Lung (tissue), 12 donors: ENCODE measurements around the gene ASTN2. TPM values are rescaled to one million over a fixed set of nuclear protein-coding genes. Genes with fewer than 3 reads are reported as not detected.

Experiments used
- ATAC-seq: fragments of 200-7000 bp; cut with Tn5 transposase; one replicate; pipeline ENCODE4 v1.9.1; 2020; ENCODE audit warnings: moderate number of reproducible peaks; ENCODE audit not compliant: insufficient read depth, low FRiP score
- DNase-seq, 3 donors: peaks; one replicate each; pipeline ENCODE4 v3.0.0-alpha.2; 2013 to 2017
- H3K27ac ChIP-seq, 2 donors: one replicate each; pipeline ENCODE4 v1.5.1; 2013; ENCODE audit warnings: mild to moderate bottlenecking in 2 of 2, moderate library complexity in 2 of 2, control low read depth in 1 of 2, inconsistent platforms in 1 of 2, low read depth in 1 of 2, low read length in 1 of 2
- H3K27me3 ChIP-seq, 3 donors: one replicate each; pipeline ENCODE4 v1.5.1; 2013; ENCODE audit warnings: low read length in 2 of 3; ENCODE audit not compliant: control insufficient read depth in 3 of 3, insufficient read depth in 3 of 3
- H3K36me3 ChIP-seq, 4 donors: one replicate each; pipeline ENCODE4 v1.5.1; 2013; ENCODE audit warnings: low read length in 4 of 4, mild to moderate bottlenecking in 1 of 4, moderate library complexity in 1 of 4; ENCODE audit not compliant: control insufficient read depth in 4 of 4, insufficient read depth in 4 of 4
- H3K4me1 ChIP-seq, 5 donors: one replicate each; pipeline ENCODE4 v1.5.1; 2013; ENCODE audit warnings: low read length in 5 of 5, mild to moderate bottlenecking in 2 of 5, moderate library complexity in 1 of 5; ENCODE audit not compliant: control insufficient read depth in 5 of 5, insufficient read depth in 5 of 5
- H3K4me3 ChIP-seq: one replicate; pipeline ENCODE4 v1.5.1; 2013; ENCODE audit warnings: mild to moderate bottlenecking, control low read depth, moderate library complexity
- H3K9ac ChIP-seq, 2 donors: one replicate each; pipeline ENCODE4 v1.5.1; 2013; ENCODE audit warnings: low read length in 2 of 2, control low read depth in 1 of 2; ENCODE audit not compliant: insufficient read depth in 1 of 2
- H3K9me3 ChIP-seq, 4 donors: one replicate each; pipeline ENCODE4 v1.5.1; 2013; ENCODE audit warnings: low read length in 3 of 4, mild to moderate bottlenecking in 1 of 4, moderate library complexity in 1 of 4; ENCODE audit not compliant: control insufficient read depth in 4 of 4, insufficient read depth in 3 of 4
- WGBS, 2 donors: extraction: QIAGEN DNeasy Blood & Tissue Kit; methylation state at CpG; one replicate each; pipeline ENCODE4 v1.1.7; 2013; 5-methylcytosine and 5-hydroxymethylcytosine counted together
- polyA plus RNA-seq, 2 donors: library from polyadenylated mRNA; stranded (reverse); fragments of 200-250 nt; gene quantifications; one replicate each; pipeline ENCODE4 v1.2.1, GENCODE V29; 2013
- total RNA-seq, 2 donors: library from RNA; depleted of rRNA in 1 of 2; stranded (reverse); fragments of >200 nt in 1 of 2; gene quantifications; one replicate each; pipeline ENCODE4 v1.2.1, GENCODE V29; 2014 to 2021
- TF ChIP-seq, protein P1 (sequence below): IDR thresholded peaks from 2 replicates; pipeline ENCODE4 v1.5.1; 2012; ENCODE audit warnings: mild to moderate bottlenecking; ENCODE audit errors: control extremely low read depth, extremely low read depth
- donor health status: control.
- donor health status: control.
- donor health status: Bipolar disorder and iron deficiency.
- donor health status: healthy.
- donor health status: DM: yes; HTN: yes; CAD: no.

ASTN2 gene
- total and polyA plus RNA-seq, 4 donors, result 1.4 to 7.0 (median 3.3) TPM

DNA sequence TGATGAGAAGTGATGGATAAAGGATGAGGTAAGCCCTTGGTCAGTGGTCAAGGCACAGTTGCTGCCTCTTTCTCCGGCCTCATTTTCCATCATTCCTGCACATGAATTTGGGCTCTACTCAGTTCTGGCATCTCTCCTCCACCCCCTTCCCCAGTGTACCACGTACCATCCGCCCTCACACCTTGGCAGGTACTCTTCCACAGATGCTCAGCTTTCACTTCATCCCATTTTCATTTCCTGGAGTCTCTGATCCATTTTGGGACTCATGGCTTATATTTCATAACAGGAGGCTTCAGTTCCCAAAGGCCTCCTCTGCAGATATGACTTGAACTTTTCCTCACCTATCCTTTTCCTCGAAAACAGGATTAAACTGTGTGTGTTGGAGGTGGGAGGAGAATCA lies 326.7 kb downstream of the ASTN2 start:
- no peak overlapping the region for H3K4me3 ChIP-seq
- no peaks in the 10 kb centered on the region for H3K4me1 ChIP-seq
- DNase-seq (no peak), ATAC-seq (no peak)
- WGBS, 2 donors, result 64 to 76% methylated on average over 4 of the region's 4 CpGs
- no peak overlapping the region for H3K27ac ChIP-seq
- H3K27me3 ChIP-seq, result no peaks in the 10 kb centered on the region
- H3K36me3 ChIP-seq, result no peaks in the 10 kb centered on the region
- H3K9ac ChIP-seq, result no peak overlapping the region
- no peaks in the 10 kb centered on the region for H3K9me3 ChIP-seq
- TF ChIP-seq, protein P1, sequence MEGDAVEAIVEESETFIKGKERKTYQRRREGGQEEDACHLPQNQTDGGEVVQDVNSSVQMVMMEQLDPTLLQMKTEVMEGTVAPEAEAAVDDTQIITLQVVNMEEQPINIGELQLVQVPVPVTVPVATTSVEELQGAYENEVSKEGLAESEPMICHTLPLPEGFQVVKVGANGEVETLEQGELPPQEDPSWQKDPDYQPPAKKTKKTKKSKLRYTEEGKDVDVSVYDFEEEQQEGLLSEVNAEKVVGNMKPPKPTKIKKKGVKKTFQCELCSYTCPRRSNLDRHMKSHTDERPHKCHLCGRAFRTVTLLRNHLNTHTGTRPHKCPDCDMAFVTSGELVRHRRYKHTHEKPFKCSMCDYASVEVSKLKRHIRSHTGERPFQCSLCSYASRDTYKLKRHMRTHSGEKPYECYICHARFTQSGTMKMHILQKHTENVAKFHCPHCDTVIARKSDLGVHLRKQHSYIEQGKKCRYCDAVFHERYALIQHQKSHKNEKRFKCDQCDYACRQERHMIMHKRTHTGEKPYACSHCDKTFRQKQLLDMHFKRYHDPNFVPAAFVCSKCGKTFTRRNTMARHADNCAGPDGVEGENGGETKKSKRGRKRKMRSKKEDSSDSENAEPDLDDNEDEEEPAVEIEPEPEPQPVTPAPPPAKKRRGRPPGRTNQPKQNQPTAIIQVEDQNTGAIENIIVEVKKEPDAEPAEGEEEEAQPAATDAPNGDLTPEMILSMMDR, result no peak

DNA sequence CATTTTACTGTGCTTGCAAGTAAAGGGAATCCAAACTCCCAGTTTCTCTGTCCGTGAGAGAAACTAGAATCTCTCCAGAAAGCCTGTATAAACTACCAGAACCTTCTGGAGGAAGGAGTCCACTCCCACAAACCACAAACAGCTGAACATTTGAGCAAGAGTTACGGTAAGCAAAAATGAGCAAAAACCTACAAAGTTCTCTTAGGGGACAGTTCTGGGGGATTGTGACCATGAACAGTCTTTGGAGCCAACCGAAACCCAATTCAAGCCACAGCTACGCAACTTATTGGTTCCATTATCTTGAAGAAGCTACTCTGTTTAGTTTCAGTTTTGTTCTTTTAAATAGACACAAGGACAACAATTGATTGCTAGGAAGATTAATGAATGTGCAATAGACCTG lies 330.6 kb downstream of the ASTN2 start:
- Histone ChIP-seq H3K9me3 (peaks cover 0 to 2% (median 0%) of the 10 kb centered on the region in 4 donors), H3K4me1 (no peaks in the 10 kb centered on the region), H3K36me3 (no peaks in the 10 kb centered on the region), H3K9ac (no peak overlapping the region), H3K27ac (no peak overlapping the region), H3K27me3 (no peaks in the 10 kb centered on the region), H3K4me3 (no peak overlapping the region)
- ATAC-seq (no peak), DNase-seq (no peak)
- WGBS, 2 donors, result 70 to 80% methylated on average over 4 of the region's 4 CpGs
- TF ChIP-seq, protein P1, result no peak

DNA sequence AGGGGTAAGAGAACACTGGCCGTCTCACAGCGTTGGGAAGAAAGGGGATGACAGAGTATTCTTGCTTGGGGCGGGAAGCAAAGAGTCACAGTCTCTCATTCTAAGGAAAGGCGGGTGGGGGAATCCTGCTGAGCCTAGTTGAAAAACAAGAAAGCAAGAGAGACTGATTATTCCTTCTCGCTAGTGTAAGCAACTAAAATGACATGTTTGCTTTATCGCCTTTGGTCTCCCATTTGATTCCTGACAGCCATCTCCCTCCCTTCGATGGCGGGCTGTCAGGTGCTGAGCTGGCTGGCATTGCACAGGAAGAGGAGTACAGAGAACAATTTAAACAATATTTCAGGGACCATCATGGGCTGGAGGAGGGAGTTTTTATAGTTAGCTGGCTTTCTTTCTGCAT lies 331.3 kb downstream of the ASTN2 start:
- H3K4me1 ChIP-seq, result no peaks in the 10 kb centered on the region
- H3K27me3 ChIP-seq, result no peaks in the 10 kb centered on the region
- TF ChIP-seq, protein P1, result no peak
- no peak overlapping the region for H3K27ac ChIP-seq
- H3K36me3 ChIP-seq, result no peaks in the 10 kb centered on the region
- DNase-seq (no peak), ATAC-seq (no peak)
- 53 to 68% methylated on average over 8 of the region's 8 CpGs for WGBS, 2 donors
- H3K9me3 ChIP-seq, result peaks cover 0 to 2% (median 0%) of the 10 kb centered on the region in 4 donors
- no peak overlapping the region for H3K9ac ChIP-seq
- no peak overlapping the region for H3K4me3 ChIP-seq

DNA sequence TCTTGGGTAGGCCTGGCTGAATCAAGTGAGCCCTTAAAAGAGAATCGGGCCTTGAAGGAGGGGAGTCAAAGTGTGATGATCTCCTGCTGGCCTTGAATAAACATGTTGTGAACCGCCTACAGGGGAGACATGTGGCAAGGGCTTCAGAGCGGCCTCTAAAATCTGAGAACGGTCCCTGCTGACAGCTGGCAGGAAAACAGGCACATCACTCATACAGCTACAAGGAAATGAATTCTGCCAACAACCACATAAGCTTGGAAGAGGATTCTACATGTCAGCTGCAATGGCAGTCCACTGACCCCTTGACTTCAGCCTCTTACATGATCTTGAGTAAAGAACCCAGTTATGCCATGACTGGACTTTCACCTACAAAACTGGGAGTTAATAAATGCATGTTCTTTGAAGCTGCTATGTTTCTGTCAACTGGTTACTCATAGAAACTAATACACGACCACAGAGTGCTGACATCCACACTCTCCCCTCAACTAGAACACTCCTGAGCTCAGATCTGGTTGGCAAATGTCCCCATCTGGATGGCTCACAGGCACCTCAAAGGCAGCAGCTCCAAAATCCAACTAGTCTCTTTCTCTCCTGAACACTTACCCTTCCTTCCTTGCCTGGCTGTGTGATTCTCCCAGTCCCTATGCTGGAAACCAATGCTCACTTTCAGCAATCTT lies 333.1 kb downstream of the ASTN2 start:
- DNase-seq, result peak in 2 of 3 donors; percentile 1 to 25
- 28 to 51% methylated on average over 5 of the region's 5 CpGs for WGBS, 2 donors

More for the DNA sequence above, 333.1 kb downstream of the ASTN2 start:
- no peaks in the 10 kb centered on the region for H3K4me1 ChIP-seq
- H3K9me3 ChIP-seq, result peaks cover 0 to 2% (median 0%) of the 10 kb centered on the region in 4 donors
- TF ChIP-seq, protein P1, result no peak
- H3K9ac ChIP-seq, result no peak overlapping the region
- no peak for ATAC-seq
- no peak overlapping the region for H3K4me3 ChIP-seq
- no peaks in the 10 kb centered on the region for H3K36me3 ChIP-seq
- H3K27me3 ChIP-seq, result no peaks in the 10 kb centered on the region
- H3K27ac ChIP-seq, result no peak overlapping the region
